Adipose tissue (tissue), 3 donors: ENCODE results near the gene PHOSPHO1. TPM values are rescaled to one million over a fixed set of nuclear protein-coding genes. Genes with fewer than 3 reads are reported as not detected.

Experiments
- H3K27ac ChIP-seq: one replicate; pipeline ENCODE4 v1.5.1; 2013; ENCODE audit warnings: low read depth, low read length
- WGBS, 3 donors: extraction: QIAGEN DNeasy Blood & Tissue Kit; methylation state at CpG; one replicate each; pipeline ENCODE4 v1.1.7; 2013; 5-methylcytosine and 5-hydroxymethylcytosine counted together
- polyA plus RNA-seq, 3 donors: library from polyadenylated mRNA; stranded (reverse); fragments of 200-250 nt; gene quantifications; one replicate each; pipeline ENCODE4 v1.2.3, GENCODE V29; 2013
- donor health status: healthy with polysubstance abuse.
- donor health status: Bipolar disorder and iron deficiency.
- donor health status: healthy.

Gene PHOSPHO1
- polyA plus RNA-seq, 3 donors = 1.2 to 2.4 TPM; not detected in 1

GRCh38 chr17:49224997-49225337 is 5.6 kb downstream of the PHOSPHO1 start:
- no peak overlapping the region for H3K27ac ChIP-seq
- 18 to 69% (median 24%) methylated on average over 3 to 11 of the region's 11 CpGs for WGBS, 3 donors

- H3K27ac ChIP-seq = no peak overlapping the region
- 1 to 4% (median 2%) methylated on average over 92 to 95 of the region's 95 CpGs for WGBS, 3 donors
Observed at GRCh38 chr17:49224198-49224996, 6.2 kb downstream of the PHOSPHO1 start.

GRCh38 chr17:49223517-49224197 is 6.9 kb downstream of the PHOSPHO1 start:
- H3K27ac ChIP-seq = no peak overlapping the region
- WGBS, 3 donors = 4 to 6% (median 4%) methylated on average over 31 of the region's 31 CpGs

- no peak overlapping the region for H3K27ac ChIP-seq
Observed at GRCh38 chr17:49223168-49223516, 7.4 kb downstream of the PHOSPHO1 start.

GRCh38 chr17:49219987-49220386 is 10.6 kb downstream of the PHOSPHO1 start:
- WGBS, 3 donors = 67 to 79% (median 79%) methylated on average over 14 to 15 of the region's 15 CpGs
- H3K27ac ChIP-seq = no peak overlapping the region

More at GRCh38 chr17:49223168-49223516, 7.4 kb downstream of the PHOSPHO1 start:
- WGBS, 3 donors = 20 to 28% (median 24%) methylated on average over 9 of the region's 9 CpGs

- WGBS, 3 donors = 29 to 55% (median 44%) methylated on average over 33 to 37 of the region's 37 CpGs
- no peak overlapping the region for H3K27ac ChIP-seq
Observed at GRCh38 chr17:49218941-49219913, 11.4 kb downstream of the PHOSPHO1 start.

GRCh38 chr17:49217651-49218413 is 12.8 kb downstream of the PHOSPHO1 start:
- WGBS, 3 donors = 52 to 64% (median 55%) methylated on average over 17 of the region's 17 CpGs
- H3K27ac ChIP-seq = no peak overlapping the region

- no peak overlapping the region for H3K27ac ChIP-seq
- WGBS, 3 donors = 37 to 68% (median 45%) methylated on average over 11 of the region's 11 CpGs
Observed at GRCh38 chr17:49216953-49217650, 13.5 kb downstream of the PHOSPHO1 start.

- H3K27ac ChIP-seq = peak overlapping the region; percentile 41
- WGBS, 3 donors = 84 to 87% (median 85%) methylated on average over 13 of the region's 13 CpGs
Observed at GRCh38 chr17:49216482-49216881, 14.1 kb downstream of the PHOSPHO1 start.

GRCh38 chr17:49214676-49215360 is 15.8 kb downstream of the PHOSPHO1 start:
- WGBS, 3 donors = 38 to 60% (median 59%) methylated on average over 12 of the region's 12 CpGs
- no peak overlapping the region for H3K27ac ChIP-seq

GRCh38 chr17:49213847-49214246 is 16.7 kb downstream of the PHOSPHO1 start:
- no peak overlapping the region for H3K27ac ChIP-seq
- 74 to 83% (median 81%) methylated on average over 2 of the region's 2 CpGs for WGBS, 3 donors

GRCh38 chr17:49213399-49213798 is 17.2 kb downstream of the PHOSPHO1 start:
- WGBS, 3 donors = 55 to 67% (median 63%) methylated on average over 5 of the region's 5 CpGs
- H3K27ac ChIP-seq = no peak overlapping the region

- WGBS, 3 donors = 22 to 32% (median 27%) methylated on average over 22 of the region's 22 CpGs
- H3K27ac ChIP-seq = no peak within 1 kb of the TSS
Observed at GRCh38 chr17:49210158-49211029, 20.2 kb downstream of the PHOSPHO1 start, which contains the start of the genes ABI3 and GNGT2. Gene ABI3 (plus strand): TSS chr17:49210707. CDS start chr17:49210725, 18 bp downstream. Gene GNGT2 (minus strand): TSS chr17:49210574. CDS start chr17:49207422, 3,152 bp downstream.

GRCh38 chr17:49209061-49209571 is 21.5 kb downstream of the PHOSPHO1 start:
- no peak overlapping the region for H3K27ac ChIP-seq
- WGBS, 3 donors = 79 to 87% (median 86%) methylated on average over 10 of the region's 10 CpGs

GRCh38 chr17:49204516-49204915 is 26.1 kb downstream of the PHOSPHO1 start:
- no peak overlapping the region for H3K27ac ChIP-seq
- 94 to 100% (median 95%) methylated on average over 2 of the region's 2 CpGs for WGBS, 3 donors

- 65 to 71% (median 66%) methylated on average over 2 of the region's 2 CpGs for WGBS, 3 donors
- no peak overlapping the region for H3K27ac ChIP-seq
Observed at GRCh38 chr17:49203796-49204195, 26.8 kb downstream of the PHOSPHO1 start.
